ENCODE measurements around the gene ARSK.

GRCh38 chr5:95605786-95606185 is 50.9 kb downstream of the ARSK start:
- TF ChIP-seq, protein P1, sequence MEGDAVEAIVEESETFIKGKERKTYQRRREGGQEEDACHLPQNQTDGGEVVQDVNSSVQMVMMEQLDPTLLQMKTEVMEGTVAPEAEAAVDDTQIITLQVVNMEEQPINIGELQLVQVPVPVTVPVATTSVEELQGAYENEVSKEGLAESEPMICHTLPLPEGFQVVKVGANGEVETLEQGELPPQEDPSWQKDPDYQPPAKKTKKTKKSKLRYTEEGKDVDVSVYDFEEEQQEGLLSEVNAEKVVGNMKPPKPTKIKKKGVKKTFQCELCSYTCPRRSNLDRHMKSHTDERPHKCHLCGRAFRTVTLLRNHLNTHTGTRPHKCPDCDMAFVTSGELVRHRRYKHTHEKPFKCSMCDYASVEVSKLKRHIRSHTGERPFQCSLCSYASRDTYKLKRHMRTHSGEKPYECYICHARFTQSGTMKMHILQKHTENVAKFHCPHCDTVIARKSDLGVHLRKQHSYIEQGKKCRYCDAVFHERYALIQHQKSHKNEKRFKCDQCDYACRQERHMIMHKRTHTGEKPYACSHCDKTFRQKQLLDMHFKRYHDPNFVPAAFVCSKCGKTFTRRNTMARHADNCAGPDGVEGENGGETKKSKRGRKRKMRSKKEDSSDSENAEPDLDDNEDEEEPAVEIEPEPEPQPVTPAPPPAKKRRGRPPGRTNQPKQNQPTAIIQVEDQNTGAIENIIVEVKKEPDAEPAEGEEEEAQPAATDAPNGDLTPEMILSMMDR (IDR thresholded peaks at IDR 0.05; ENCODE audit: low read length) = no peak
- no peak for TF ChIP-seq EZH2 (IDR thresholded peaks at IDR 0.05; ENCODE audit: borderline replicate concordance, low read length)

Data from OCI-LY1 (cell line).